ENCODE results near the gene TANC1. TPM values are rescaled to one million over a fixed set of nuclear protein-coding genes. Genes with fewer than 3 reads are reported as not detected.
"Not testable (repeated sequence)": the region's sequence is repeated elsewhere in the genome, so short reads cannot be mapped to it uniquely, and the experiment has no call there.

TANC1 gene
- total RNA-seq, 3 donors from 2014 or later = 0.33 to 0.40 (median 0.34) TPM

DNA sequence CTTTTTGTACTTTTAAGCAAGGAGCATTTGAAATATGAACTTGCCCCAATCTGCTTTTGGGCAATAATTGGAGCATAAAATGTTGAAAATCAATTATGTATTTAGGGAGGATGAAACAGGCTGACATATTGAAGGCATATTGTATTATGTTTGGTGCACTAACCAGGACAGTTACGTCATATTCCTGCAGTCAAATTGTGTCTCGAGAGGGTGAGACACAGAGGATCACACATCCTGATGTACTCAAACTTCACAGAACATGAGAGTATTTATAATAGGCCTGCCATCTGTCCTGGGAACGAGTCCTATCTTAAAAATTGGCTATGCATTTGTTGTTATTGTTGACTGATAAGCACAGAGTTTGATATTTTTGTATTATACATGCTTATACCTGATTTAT lies 44.7 kb downstream of the TANC1 start:
- DNase-seq (no peak), ATAC-seq (no peak)
- Mint-ChIP-seq H3K36me3 (ENCODE audit: insufficient read depth) (peaks cover 5% of the 10 kb centered on the region), H3K9me3 (peaks cover 26% of the 10 kb centered on the region), H3K4me1 (ENCODE audit: low read depth) (peaks cover 2% of the 10 kb centered on the region), H3K4me3 (no peak overlapping the region), H3K27me3 (ENCODE audit: low read depth) (peaks cover 1% of the 10 kb centered on the region)

DNA sequence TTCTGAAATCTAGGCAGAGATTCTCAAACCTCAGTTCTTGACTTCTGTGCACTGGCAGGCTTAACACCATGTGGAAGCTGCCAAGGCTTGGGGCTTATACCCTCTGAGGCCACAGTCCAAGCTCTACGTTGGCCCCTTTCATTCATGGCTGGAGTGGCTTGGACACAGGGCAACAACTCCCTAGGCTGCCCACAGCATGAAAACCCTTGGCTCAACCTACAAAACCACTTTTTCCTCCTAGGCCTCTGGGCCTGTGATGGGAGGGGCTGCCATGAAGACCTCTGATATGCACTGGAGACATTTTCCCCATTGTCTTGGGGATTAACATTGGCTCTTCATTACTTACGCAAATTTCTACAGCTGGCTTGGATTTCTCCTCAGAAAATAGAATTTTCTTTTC lies 46.7 kb downstream of the TANC1 start:
- no peak for DNase-seq
- Mint-ChIP-seq H3K9me3 (peaks cover 26% of the 10 kb centered on the region), H3K4me3 (no peak overlapping the region), H3K27me3 (ENCODE audit: low read depth) (peaks cover 1% of the 10 kb centered on the region), H3K36me3 (ENCODE audit: insufficient read depth) (peaks cover 5% of the 10 kb centered on the region), H3K4me1 (ENCODE audit: low read depth) (peaks cover 2% of the 10 kb centered on the region)
- ATAC-seq = no peak

DNA sequence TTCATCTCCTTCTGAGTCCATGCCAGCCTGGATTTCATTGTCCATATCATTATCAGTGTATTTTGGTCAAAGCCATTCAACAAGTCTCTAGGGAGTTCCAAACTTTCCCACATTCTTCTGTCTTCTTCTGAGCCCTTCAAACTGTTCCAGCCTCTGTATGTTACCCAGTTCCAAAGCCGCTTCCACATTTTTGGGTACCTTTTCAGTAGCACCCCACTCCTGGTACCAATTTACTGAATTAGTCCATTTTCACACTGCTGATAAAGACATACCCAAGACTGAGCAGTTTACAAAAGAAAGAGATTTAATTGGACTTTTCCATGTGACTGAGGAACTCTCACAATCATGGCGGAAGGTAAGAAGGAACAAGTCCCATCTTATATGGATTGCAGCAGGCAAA lies 47.4 kb downstream of the TANC1 start:
- ATAC-seq (no peak), DNase-seq (no peak)
- peaks cover 5% of the 10 kb centered on the region for H3K36me3 Mint-ChIP-seq (ENCODE audit: insufficient read depth)
- peaks cover 1% of the 10 kb centered on the region for H3K27me3 Mint-ChIP-seq (ENCODE audit: low read depth)
- peaks cover 26% of the 10 kb centered on the region for H3K9me3 Mint-ChIP-seq
- H3K4me3 Mint-ChIP-seq = no peak overlapping the region
- H3K4me1 Mint-ChIP-seq (ENCODE audit: low read depth) = no peaks in the 10 kb centered on the region

DNA sequence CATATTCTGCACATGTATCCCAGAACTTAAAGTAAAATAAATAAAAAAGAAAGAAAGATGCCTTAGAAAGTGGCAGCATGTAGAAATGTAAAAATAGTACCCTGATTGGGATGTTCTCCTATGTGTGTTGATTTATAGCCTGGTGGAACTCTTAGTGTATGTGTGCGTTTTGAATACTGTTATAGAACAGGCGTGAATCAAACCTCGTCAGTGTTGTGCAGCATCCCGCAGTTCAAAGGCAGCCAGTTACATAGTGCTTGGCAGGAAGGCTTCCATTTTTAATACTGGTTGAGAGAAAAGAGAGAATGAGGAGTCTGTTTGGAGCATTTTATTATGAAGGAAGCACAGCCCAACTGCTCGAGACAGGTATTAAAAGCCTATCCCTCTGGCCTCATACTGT lies 49.4 kb downstream of the TANC1 start:
- H3K36me3 Mint-ChIP-seq (ENCODE audit: insufficient read depth) = peaks cover 5% of the 10 kb centered on the region

DNA sequence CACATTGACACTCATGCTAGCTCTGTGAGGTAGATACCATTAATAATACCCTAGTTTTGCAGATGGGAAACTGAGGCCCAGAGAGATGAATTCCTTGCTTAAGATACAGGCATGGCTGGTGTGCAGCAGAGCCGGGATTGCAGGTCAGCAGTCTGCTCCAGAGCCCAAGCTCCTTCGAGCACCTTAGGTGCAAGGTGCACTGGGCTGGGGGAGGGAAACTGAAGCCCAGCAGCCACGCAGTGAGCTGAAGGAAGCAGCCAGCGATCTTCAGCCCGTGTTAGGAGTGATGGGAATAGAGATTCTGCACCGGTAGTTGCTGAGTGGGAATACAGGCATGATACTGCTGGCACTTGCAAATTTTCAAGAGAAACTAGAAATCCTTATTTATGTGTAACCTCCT lies 50.6 kb downstream of the TANC1 start:
- H3K27me3 Mint-ChIP-seq (ENCODE audit: low read depth) = peaks cover 1% of the 10 kb centered on the region
- no peak for ATAC-seq

More for the DNA sequence above, 49.4 kb downstream of the TANC1 start:
- H3K9me3 Mint-ChIP-seq = peaks cover 26% of the 10 kb centered on the region
- no peak overlapping the region for H3K4me3 Mint-ChIP-seq
- H3K4me1 Mint-ChIP-seq (ENCODE audit: low read depth) = no peaks in the 10 kb centered on the region
- no peak for DNase-seq
- ATAC-seq = no peak
- peaks cover 1% of the 10 kb centered on the region for H3K27me3 Mint-ChIP-seq (ENCODE audit: low read depth)

DNA sequence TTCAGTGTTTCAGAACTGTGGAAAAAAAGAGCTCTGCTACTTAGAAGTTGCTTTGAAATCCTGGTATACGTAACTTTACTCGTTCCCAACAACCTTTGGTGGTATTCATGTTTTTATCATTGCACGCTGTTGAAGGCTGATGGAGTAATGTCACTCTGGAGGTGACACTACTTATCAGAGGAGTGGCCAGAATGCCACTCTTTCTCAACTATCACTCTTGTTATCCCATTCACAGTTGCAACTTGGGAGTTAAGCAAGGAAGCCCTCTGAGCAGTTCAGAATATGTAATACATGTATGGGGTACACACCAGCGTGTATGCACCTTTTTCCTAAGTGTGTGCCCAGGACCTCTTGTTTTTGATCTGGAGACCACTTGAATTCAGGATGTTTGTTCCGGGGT lies 53.6 kb downstream of the TANC1 start:
- Mint-ChIP-seq H3K36me3 (ENCODE audit: insufficient read depth) (no peaks in the 10 kb centered on the region), H3K4me3 (no peak overlapping the region), H3K27me3 (ENCODE audit: low read depth) (peaks cover 1% of the 10 kb centered on the region), H3K4me1 (ENCODE audit: low read depth) (no peaks in the 10 kb centered on the region), H3K9me3 (peaks cover under 1% of the 10 kb centered on the region)
- no peak for ATAC-seq
- no peak for DNase-seq

More for the DNA sequence above, 50.6 kb downstream of the TANC1 start:
- Mint-ChIP-seq H3K4me3 (no peak overlapping the region), H3K9me3 (peaks cover 25% of the 10 kb centered on the region), H3K36me3 (ENCODE audit: insufficient read depth) (peaks cover 5% of the 10 kb centered on the region), H3K4me1 (ENCODE audit: low read depth) (no peaks in the 10 kb centered on the region)
- no peak for DNase-seq

DNA sequence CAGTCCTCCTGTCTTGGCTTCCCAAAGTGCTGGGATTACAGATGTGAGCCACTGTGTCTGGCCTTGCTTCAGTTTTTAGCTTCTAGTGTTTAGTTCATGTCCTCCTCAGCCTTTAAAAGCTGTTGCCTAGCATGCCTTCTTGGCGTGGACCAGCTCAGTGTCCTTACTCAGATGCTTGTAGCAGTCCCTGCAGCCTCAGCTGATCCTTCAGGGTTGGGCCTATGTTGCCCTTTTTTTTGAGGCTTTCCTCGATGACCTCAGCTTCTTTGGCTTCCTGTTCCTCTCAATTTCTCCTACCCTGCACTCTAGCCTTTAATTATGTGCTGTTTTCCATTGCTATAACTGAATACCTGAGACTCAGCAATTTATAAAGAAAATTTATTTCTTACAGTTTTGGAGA lies 57.7 kb downstream of the TANC1 start:
- Mint-ChIP-seq H3K9me3 (no peaks in the 10 kb centered on the region), H3K4me1 (ENCODE audit: low read depth) (no peaks in the 10 kb centered on the region), H3K36me3 (ENCODE audit: insufficient read depth) (no peaks in the 10 kb centered on the region), H3K4me3 (no peak overlapping the region), H3K27me3 (ENCODE audit: low read depth) (peaks cover 1% of the 10 kb centered on the region)
- DNase-seq (no peak), ATAC-seq (no peak)

DNA sequence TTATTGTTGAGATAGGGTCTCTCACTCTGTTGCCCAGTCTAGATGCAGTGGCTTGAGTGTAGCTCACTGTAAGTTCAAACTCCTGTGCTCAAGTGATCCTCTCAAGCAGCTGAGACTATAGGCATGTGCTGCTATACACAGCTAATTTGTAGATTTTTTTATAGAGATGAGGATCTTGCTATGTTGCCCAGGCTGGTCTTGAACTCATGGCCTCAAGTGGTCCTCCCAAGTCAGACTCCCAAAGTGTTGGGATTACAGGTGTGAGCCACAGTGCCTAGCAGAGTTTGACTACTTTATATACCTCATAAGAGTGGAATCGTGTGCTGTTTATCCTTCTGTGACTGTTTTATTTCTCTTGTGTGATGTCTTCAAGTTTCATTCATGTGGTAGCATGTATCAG lies 60.3 kb downstream of the TANC1 start:
- DNase-seq = no peak
- Mint-ChIP-seq H3K36me3 (ENCODE audit: insufficient read depth) (no peaks in the 10 kb centered on the region), H3K4me1 (ENCODE audit: low read depth) (no peaks in the 10 kb centered on the region), H3K9me3 (no peaks in the 10 kb centered on the region), H3K27me3 (ENCODE audit: low read depth) (no peaks in the 10 kb centered on the region), H3K4me3 (no peak overlapping the region)
- ATAC-seq = no peak

DNA sequence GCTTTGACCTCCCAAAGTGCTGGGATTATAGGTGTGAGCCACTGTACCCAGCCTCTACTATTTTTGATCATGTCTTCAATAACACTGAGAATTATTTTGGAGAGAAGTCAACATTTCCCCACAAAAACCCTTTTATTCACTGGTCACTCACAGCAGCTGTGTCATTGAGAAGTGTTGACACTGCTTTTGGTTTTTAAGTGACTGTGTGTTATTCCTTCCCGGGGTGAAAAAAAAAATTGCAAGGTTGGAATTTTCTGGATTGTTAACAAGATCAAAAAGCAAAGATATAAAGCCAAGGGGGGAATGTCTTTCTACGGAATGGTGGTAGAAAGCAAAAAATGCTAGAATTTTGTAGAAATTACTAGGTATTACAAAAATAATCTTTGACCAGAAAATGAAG lies 61.5 kb downstream of the TANC1 start:
- no peaks in the 10 kb centered on the region for H3K9me3 Mint-ChIP-seq
- DNase-seq (no peak), ATAC-seq (no peak)
- H3K36me3 Mint-ChIP-seq (ENCODE audit: insufficient read depth) = no peaks in the 10 kb centered on the region
- no peaks in the 10 kb centered on the region for H3K27me3 Mint-ChIP-seq (ENCODE audit: low read depth)
- H3K4me1 Mint-ChIP-seq (ENCODE audit: low read depth) = no peaks in the 10 kb centered on the region
- no peak overlapping the region for H3K4me3 Mint-ChIP-seq

DNA sequence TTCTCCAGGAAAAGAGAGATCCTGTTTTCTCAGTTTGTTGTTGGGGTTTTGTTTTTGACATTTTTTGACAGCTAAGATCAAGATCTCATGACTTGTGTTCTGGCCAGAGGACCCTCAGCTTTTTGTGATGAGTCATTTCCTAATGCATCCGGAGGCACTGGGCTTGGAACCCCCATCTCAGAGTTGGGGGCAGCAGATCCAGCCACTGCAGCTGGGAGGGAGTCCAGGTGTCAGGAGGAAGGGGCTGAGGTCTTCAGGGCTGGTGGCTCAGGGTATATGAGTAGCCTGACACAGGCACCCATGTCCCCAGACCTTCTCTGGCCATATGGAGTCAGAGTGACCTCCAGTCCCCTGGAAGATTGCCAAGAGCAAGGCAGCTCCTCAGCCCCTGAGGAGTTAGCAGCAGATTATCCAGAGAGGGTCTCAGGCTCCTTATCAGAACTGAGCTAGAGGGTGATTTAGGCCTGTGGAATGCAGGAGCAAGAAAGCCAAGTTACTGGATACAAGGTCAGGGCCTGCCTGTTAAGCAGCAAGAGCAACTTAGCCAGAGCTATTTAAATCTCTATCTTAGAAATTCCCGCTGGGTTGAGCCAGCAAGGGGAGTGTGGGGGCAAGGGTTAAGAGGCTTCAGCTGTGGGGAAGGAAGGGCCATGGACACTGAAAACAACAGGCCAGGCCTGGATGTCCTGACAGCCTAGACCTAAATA lies 62.4 kb downstream of the TANC1 start:
- no peak overlapping the region for H3K4me3 Mint-ChIP-seq
- H3K27me3 Mint-ChIP-seq (ENCODE audit: low read depth) = no peaks in the 10 kb centered on the region
- H3K9me3 Mint-ChIP-seq = no peaks in the 10 kb centered on the region
- no peaks in the 10 kb centered on the region for H3K36me3 Mint-ChIP-seq (ENCODE audit: insufficient read depth)
- no peak for DNase-seq
- H3K4me1 Mint-ChIP-seq (ENCODE audit: low read depth) = no peaks in the 10 kb centered on the region
- no peak for ATAC-seq

DNA sequence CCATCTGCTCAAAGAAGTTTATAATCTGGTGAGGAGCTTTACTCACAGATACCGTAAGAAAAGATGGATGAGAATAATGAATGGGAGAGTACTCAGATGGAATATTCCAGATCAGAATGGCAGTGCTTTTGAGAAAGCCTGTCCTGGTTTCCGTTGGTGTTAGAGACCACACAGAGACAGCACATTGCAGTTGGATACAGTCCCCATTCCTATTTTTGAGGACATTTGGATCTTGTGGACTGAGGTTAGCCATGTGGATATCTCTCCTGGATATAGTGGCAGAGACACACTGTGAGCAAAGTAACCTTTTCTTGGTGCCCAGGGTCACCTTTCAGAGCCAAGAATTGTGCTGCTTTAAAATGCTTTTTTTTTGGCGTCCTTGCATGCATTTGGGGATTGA lies 63.7 kb downstream of the TANC1 start:
- no peaks in the 10 kb centered on the region for H3K27me3 Mint-ChIP-seq (ENCODE audit: low read depth)
- ATAC-seq (no peak), DNase-seq (no peak)
- H3K36me3 Mint-ChIP-seq (ENCODE audit: insufficient read depth) = no peaks in the 10 kb centered on the region
- H3K4me1 Mint-ChIP-seq (ENCODE audit: low read depth) = no peaks in the 10 kb centered on the region
- no peaks in the 10 kb centered on the region for H3K9me3 Mint-ChIP-seq
- no peak overlapping the region for H3K4me3 Mint-ChIP-seq

DNA sequence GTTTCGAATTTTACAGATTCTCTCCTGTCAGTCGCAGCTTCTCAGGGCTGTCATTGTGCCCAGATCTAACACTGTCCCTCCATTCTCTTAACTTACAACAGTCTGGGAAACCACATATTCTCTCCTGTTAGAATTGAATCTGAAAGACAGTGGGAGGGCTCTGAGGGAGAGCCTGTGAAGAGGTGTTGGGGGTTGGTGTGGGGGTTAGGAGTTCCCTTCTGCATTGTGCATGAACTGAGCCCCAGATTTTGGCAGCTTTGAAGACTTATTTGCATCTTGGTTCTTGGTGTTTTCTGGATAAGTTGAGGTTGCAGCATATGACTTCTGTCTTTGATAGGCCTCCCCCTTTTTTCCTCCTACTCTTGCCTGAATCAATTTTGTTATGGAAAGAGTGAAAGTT lies 64.1 kb downstream of the TANC1 start:
- Mint-ChIP-seq H3K27me3 (ENCODE audit: low read depth) (no peaks in the 10 kb centered on the region), H3K36me3 (ENCODE audit: insufficient read depth) (no peaks in the 10 kb centered on the region), H3K4me1 (ENCODE audit: low read depth) (no peaks in the 10 kb centered on the region), H3K9me3 (no peaks in the 10 kb centered on the region), H3K4me3 (no peak overlapping the region)
- ATAC-seq (no peak), DNase-seq (no peak)

DNA sequence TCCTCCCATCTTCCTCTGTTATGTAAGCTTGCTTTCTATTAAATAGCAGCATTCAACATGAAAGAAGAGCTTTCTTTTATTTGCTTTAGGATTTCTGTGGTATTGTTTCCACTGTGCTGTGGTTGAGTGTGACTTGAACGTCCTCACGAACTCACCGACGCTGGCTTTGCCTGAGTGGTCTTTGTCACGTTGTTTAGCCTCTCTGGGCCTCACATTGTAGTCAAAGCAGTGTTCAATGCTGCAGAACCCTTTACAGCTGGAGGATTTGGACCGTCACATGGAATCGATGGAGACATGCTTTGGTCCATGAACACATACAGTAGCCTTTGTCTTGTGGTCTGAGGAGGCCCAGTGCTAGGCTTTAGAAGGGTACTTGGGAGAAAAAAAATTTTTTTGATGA lies 66.3 kb downstream of the TANC1 start:
- no peak for ATAC-seq

DNA sequence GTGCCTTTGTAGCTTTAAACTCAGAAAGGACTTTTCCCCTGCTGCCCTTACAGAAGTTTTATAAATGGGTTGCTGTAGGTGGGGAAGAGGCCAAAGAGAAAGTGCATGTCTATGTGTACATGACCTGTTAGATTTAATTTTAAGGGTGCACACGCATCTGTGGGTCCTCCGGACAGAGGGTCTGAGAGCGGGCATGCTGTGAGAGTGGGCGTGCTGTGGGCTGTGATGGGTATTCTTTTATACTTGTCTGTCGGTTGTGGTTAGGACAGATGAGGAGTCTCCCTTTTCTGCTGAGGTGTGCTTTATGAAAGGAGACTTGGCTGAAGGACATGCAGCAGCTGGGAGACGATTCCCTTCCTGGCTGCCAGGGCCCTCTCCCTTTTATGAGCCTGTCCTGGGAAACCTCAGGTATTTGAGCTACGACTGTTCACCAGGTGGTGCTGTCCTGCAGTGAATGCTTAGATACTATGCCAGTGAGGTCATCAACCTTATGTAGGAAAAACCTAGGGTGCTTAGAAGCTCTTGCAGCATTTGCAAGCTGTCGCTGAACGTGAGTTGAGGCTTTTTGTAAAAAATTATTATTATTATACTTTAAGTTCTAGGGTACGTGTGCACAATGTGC lies 67.5 kb downstream of the TANC1 start:
- Mint-ChIP-seq H3K4me1 (ENCODE audit: low read depth) (no peaks in the 10 kb centered on the region), H3K27me3 (ENCODE audit: low read depth) (peaks cover 4% of the 10 kb centered on the region), H3K4me3 (no peak overlapping the region), H3K9me3 (no peaks in the 10 kb centered on the region), H3K36me3 (ENCODE audit: insufficient read depth) (no peaks in the 10 kb centered on the region)
- no peak for DNase-seq
- ATAC-seq = no peak

More for the DNA sequence above, 66.3 kb downstream of the TANC1 start:
- no peak for DNase-seq
- no peaks in the 10 kb centered on the region for H3K4me1 Mint-ChIP-seq (ENCODE audit: low read depth)
- H3K36me3 Mint-ChIP-seq (ENCODE audit: insufficient read depth) = no peaks in the 10 kb centered on the region
- no peak overlapping the region for H3K4me3 Mint-ChIP-seq
- no peaks in the 10 kb centered on the region for H3K27me3 Mint-ChIP-seq (ENCODE audit: low read depth)
- no peaks in the 10 kb centered on the region for H3K9me3 Mint-ChIP-seq

DNA sequence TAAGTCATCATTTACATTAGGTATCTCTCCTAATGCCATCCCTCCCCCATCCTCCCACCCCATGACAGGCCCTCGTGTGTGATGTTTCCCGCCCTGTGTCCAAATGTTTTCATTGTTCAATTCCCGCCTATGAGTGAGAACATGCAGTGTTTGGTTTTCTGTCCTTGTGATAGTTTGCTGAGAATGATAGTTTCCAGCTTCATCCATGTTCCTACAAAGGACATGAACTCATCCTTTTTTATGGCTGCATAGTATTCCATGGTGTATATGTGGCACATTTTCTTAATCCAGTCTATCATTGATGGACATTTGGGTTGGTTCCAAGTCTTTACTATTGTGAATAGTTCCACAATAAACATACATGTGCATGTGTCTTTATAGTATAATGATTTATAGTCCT lies 68.0 kb downstream of the TANC1 start:
- H3K4me1 Mint-ChIP-seq (ENCODE audit: low read depth); ATAC-seq; H3K36me3 Mint-ChIP-seq (ENCODE audit: insufficient read depth); DNase-seq; H3K9me3 Mint-ChIP-seq; H3K4me3 Mint-ChIP-seq; H3K27me3 Mint-ChIP-seq (ENCODE audit: low read depth): not testable (repeated sequence)
